Measurements from ENCODE around the gene TGM2. TPM values are rescaled to one million over a fixed set of nuclear protein-coding genes. Genes with fewer than 3 reads are reported as not detected.

The TGM2 gene
- total RNA-seq, 3 donors from 2014 or later = 14.9 to 62.2 (median 33.3) TPM

- Histone ChIP-seq H3K4me3 (no peak overlapping the region), H3K9me3 (no peaks in the 10 kb centered on the region), H3K4me1 (ENCODE audit: low read depth) (peaks cover 21% of the 10 kb centered on the region), H3K36me3 (ENCODE audit: low read depth) (no peaks in the 10 kb centered on the region)
- intact Hi-C loops (cut with DNase I, micrococcal nuclease) = no loop called here
- DNase-seq (peak in 1 of 3 donors; percentile 7), ATAC-seq (no peak)
- no peak for TF ChIP-seq CTCF (IDR thresholded peaks at IDR 0.05)
Observed at GRCh38 chr20:38147163-38147562, 17.9 kb downstream of the TGM2 start.

- no peaks in the 10 kb centered on the region for H3K36me3 ChIP-seq (ENCODE audit: low read depth)
- no peak overlapping the region for H3K4me3 ChIP-seq
- H3K4me1 ChIP-seq (ENCODE audit: low read depth) = peaks cover 18% of the 10 kb centered on the region
- DNase-seq (peak in 1 of 3 donors; percentile 52), ATAC-seq (no peak)
- no peaks in the 10 kb centered on the region for H3K9me3 ChIP-seq
- intact Hi-C loops (cut with DNase I, micrococcal nuclease) = no loop called here
- TF ChIP-seq CTCF (IDR thresholded peaks at IDR 0.05) = no peak
Observed at GRCh38 chr20:38146628-38147027, 18.4 kb downstream of the TGM2 start.

GRCh38 chr20:38146156-38146555 is 18.9 kb downstream of the TGM2 start:
- DNase-seq = no peak
- intact Hi-C loops (cut with DNase I, micrococcal nuclease) = no loop called here
- Histone ChIP-seq H3K36me3 (ENCODE audit: low read depth) (no peaks in the 10 kb centered on the region), H3K9me3 (no peaks in the 10 kb centered on the region), H3K4me3 (no peak overlapping the region), H3K4me1 (ENCODE audit: low read depth) (peaks cover 16% of the 10 kb centered on the region)
- no peak for TF ChIP-seq CTCF (IDR thresholded peaks at IDR 0.05)
- ATAC-seq = no peak

GRCh38 chr20:38145729-38146075 is 19.4 kb downstream of the TGM2 start:
- ATAC-seq (no peak), DNase-seq (peak in 1 of 3 donors; percentile 5)
- Histone ChIP-seq H3K4me1 (ENCODE audit: low read depth) (peaks cover 16% of the 10 kb centered on the region), H3K9me3 (no peaks in the 10 kb centered on the region), H3K4me3 (no peak overlapping the region), H3K36me3 (ENCODE audit: low read depth) (no peaks in the 10 kb centered on the region)
- no peak for TF ChIP-seq CTCF (IDR thresholded peaks at IDR 0.05)
- intact Hi-C loops (cut with DNase I, micrococcal nuclease) = no loop called here

GRCh38 chr20:38144974-38145728 is 19.9 kb downstream of the TGM2 start:
- Histone ChIP-seq H3K9me3 (no peaks in the 10 kb centered on the region), H3K4me1 (ENCODE audit: low read depth) (peaks cover 17% of the 10 kb centered on the region), H3K36me3 (ENCODE audit: low read depth) (no peaks in the 10 kb centered on the region), H3K4me3 (no peak overlapping the region)
- intact Hi-C loops (cut with DNase I, micrococcal nuclease) = no loop called here
- DNase-seq (peak in 1 of 3 donors; percentile 47), ATAC-seq (no peak)
- TF ChIP-seq CTCF (IDR thresholded peaks at IDR 0.05) = no peak
